HepG2 (cell line): ENCODE results near the gene TMEM14A. TPM values are rescaled to one million over a fixed set of nuclear protein-coding genes. Genes with fewer than 3 reads are reported as not detected.

ENCODE experiments used
- CBX2 ChIP-seq, 2 experiments: fragments of 200-600 bp in 1 of 2; sonication (generic); formaldehyde crosslinking in 1 of 2; IDR thresholded peaks; 2 replicates each; pipeline versions ENCODE4 v1.7.0 to v1.8.1; 2018 to 2022; ENCODE audit warnings: low read depth in 2 of 2, low read length in 1 of 2, mild to moderate bottlenecking in 1 of 2, missing genetic modification reagents in 1 of 2
- CBX5 ChIP-seq: sonication (generic); formaldehyde crosslinking; IDR thresholded peaks from 2 replicates; pipeline ENCODE4 v1.4.0; 2020; ENCODE audit warnings: missing genetic modification reagents, borderline replicate concordance
- DMAP1 ChIP-seq: IDR thresholded peaks from 2 replicates; pipeline ENCODE4 v1.6.1; 2016
- FOSL1 ChIP-seq: sonication (generic); formaldehyde crosslinking; IDR thresholded peaks from 2 replicates; pipeline ENCODE4 v1.9.0; 2021; ENCODE audit warnings: missing genetic modification reagents, borderline replicate concordance
- HOXA7 ChIP-seq: sonication (generic); formaldehyde crosslinking; IDR thresholded peaks from 2 replicates; pipeline ENCODE4 v1.8.1; 2022; ENCODE audit warnings: mild to moderate bottlenecking, missing genetic modification reagents, moderate library complexity
- IKZF4 ChIP-seq: sonication (generic); formaldehyde crosslinking; IDR thresholded peaks from 2 replicates; pipeline ENCODE4 v1.5.1; 2020; ENCODE audit warnings: borderline replicate concordance, mild to moderate bottlenecking, low read depth, missing genetic modification reagents; ENCODE audit errors: not compliant biosample characterization
- KLF6 ChIP-seq: IDR thresholded peaks from 2 replicates; pipeline ENCODE4 v1.8.0; 2016; ENCODE audit warnings: missing biosample characterization, missing genetic modification reagents
- MYNN ChIP-seq: sonication (generic); formaldehyde crosslinking; IDR thresholded peaks from 2 replicates; pipeline ENCODE4 v1.4.0; 2020; ENCODE audit warnings: mild to moderate bottlenecking, low read depth, missing genetic modification reagents
- NFKB2 ChIP-seq: sonication (generic); formaldehyde crosslinking; IDR thresholded peaks from 2 replicates; pipeline ENCODE4 v1.4.0; 2020; ENCODE audit warnings: missing genetic modification reagents, borderline replicate concordance
- PAWR ChIP-seq: sonication (generic); formaldehyde crosslinking; IDR thresholded peaks from 2 replicates; pipeline ENCODE4 v1.4.0; 2020; ENCODE audit warnings: missing genetic modification reagents, mild to moderate bottlenecking, borderline replicate concordance
- PHB2 ChIP-seq: fragments of 450-650 bp; IDR thresholded peaks from 2 replicates; pipeline ENCODE4 v1.6.1; 2018; ENCODE audit not compliant: partially characterized antibody
- POLR2AphosphoS5 ChIP-seq: IDR thresholded peaks from 2 replicates; pipeline ENCODE4 v1.6.1; 2012; ENCODE audit warnings: low read depth, low read length
- REPIN1 ChIP-seq: sonication (generic); formaldehyde crosslinking; IDR thresholded peaks from 2 replicates; pipeline ENCODE4 v1.8.0; 2022; ENCODE audit warnings: missing genetic modification reagents, low read depth, mild to moderate bottlenecking, borderline replicate concordance
- RNF2 ChIP-seq: fragments of 450-650 bp; conservative IDR thresholded peaks from 2 replicates; pipeline ENCODE4 v1.6.1; 2016; ENCODE audit warnings: low read depth
- SIX1 ChIP-seq: sonication (generic); formaldehyde crosslinking; IDR thresholded peaks from 2 replicates; pipeline ENCODE4 v1.4.0; 2020; ENCODE audit warnings: missing genetic modification reagents, borderline replicate concordance
- SMYD3 ChIP-seq: sonication (generic); formaldehyde crosslinking; IDR thresholded peaks from 2 replicates; pipeline ENCODE4 v1.8.1; 2023; ENCODE audit warnings: mild to moderate bottlenecking, missing genetic modification reagents
- ZBTB7B ChIP-seq: sonication (generic); formaldehyde crosslinking; IDR thresholded peaks from 2 replicates; pipeline ENCODE4 v1.4.0; 2020; ENCODE audit warnings: missing genetic modification reagents
- ZKSCAN5 ChIP-seq: sonication (generic); formaldehyde crosslinking; IDR thresholded peaks from 2 replicates; pipeline ENCODE4 v1.5.1; 2020; ENCODE audit warnings: mild to moderate bottlenecking, missing genetic modification reagents
- ZNF121 ChIP-seq: sonication (generic); formaldehyde crosslinking; IDR thresholded peaks from 2 replicates; pipeline ENCODE4 v1.5.0; 2020; ENCODE audit warnings: mild to moderate bottlenecking, missing genetic modification reagents
- ZNF326 ChIP-seq: sonication (generic); formaldehyde crosslinking; IDR thresholded peaks from 2 replicates; pipeline ENCODE4 v1.4.0; 2020; ENCODE audit warnings: missing genetic modification reagents, borderline replicate concordance
- ZNF557 ChIP-seq: sonication (generic); formaldehyde crosslinking; IDR thresholded peaks from 2 replicates; pipeline ENCODE4 v1.4.0; 2020; ENCODE audit warnings: missing genetic modification reagents
- ZNF564 ChIP-seq: sonication (generic); formaldehyde crosslinking; IDR thresholded peaks from 2 replicates; pipeline ENCODE4 v1.8.1; 2023; ENCODE audit warnings: mild to moderate bottlenecking, missing genetic modification reagents
- ZNF572 ChIP-seq: sonication (generic); formaldehyde crosslinking; IDR thresholded peaks from 2 replicates; pipeline ENCODE4 v1.5.1; 2020; ENCODE audit warnings: mild to moderate bottlenecking, missing genetic modification reagents
- ZNF75D ChIP-seq: sonication (generic); formaldehyde crosslinking; IDR thresholded peaks from 2 replicates; pipeline ENCODE4 v1.8.1; 2023; ENCODE audit warnings: missing genetic modification reagents, mild to moderate bottlenecking, borderline replicate concordance
- polyA plus RNA-seq, 8 experiments: library from polyadenylated mRNA; depleted of rRNA in 3 of 8; stranded (reverse) in 7 of 8; unstranded in 1 of 8; fragments of >200 nt; fragmentation: Illumina TruSeq in 4 of 8; extraction: Trizol in 4 of 8; gene quantifications; 2 replicates each; pipeline versions ENCODE4 v1.2.1 to v1.2.3, GENCODE V29; 2011 to 2016; ENCODE audit warnings: low read depth in 4 of 8, missing spikeins in 1 of 8, mixed read lengths in 1 of 8; ENCODE audit not compliant: insufficient read depth in 1 of 8
- total RNA-seq, 5 experiments: library from RNA; depleted of rRNA; stranded (reverse); fragments of >200 nt; fragmentation: Illumina TruSeq; extraction: Trizol; gene quantifications; 2 replicates each; pipeline ENCODE4 v1.2.3, GENCODE V29; 2016; ENCODE audit warnings: low read depth in 1 of 5
- TF ChIP-seq, protein P1 (sequence below): sonication (generic); formaldehyde crosslinking; IDR thresholded peaks from 2 replicates; pipeline ENCODE4 v1.9.0; 2022; ENCODE audit warnings: low read depth, missing genetic modification reagents
- TF ChIP-seq, protein P2 (sequence below): sonication (generic); formaldehyde crosslinking; IDR thresholded peaks from 2 replicates; pipeline ENCODE4 v1.4.0; 2020; ENCODE audit warnings: missing genetic modification reagents, borderline replicate concordance

TMEM14A gene
- total and polyA plus RNA-seq, 2 of the 13 experiments (the other 11 are each of a cell fraction or from before 2014, with no cell fraction given) = 24.6 to 73.7 TPM

DNA sequence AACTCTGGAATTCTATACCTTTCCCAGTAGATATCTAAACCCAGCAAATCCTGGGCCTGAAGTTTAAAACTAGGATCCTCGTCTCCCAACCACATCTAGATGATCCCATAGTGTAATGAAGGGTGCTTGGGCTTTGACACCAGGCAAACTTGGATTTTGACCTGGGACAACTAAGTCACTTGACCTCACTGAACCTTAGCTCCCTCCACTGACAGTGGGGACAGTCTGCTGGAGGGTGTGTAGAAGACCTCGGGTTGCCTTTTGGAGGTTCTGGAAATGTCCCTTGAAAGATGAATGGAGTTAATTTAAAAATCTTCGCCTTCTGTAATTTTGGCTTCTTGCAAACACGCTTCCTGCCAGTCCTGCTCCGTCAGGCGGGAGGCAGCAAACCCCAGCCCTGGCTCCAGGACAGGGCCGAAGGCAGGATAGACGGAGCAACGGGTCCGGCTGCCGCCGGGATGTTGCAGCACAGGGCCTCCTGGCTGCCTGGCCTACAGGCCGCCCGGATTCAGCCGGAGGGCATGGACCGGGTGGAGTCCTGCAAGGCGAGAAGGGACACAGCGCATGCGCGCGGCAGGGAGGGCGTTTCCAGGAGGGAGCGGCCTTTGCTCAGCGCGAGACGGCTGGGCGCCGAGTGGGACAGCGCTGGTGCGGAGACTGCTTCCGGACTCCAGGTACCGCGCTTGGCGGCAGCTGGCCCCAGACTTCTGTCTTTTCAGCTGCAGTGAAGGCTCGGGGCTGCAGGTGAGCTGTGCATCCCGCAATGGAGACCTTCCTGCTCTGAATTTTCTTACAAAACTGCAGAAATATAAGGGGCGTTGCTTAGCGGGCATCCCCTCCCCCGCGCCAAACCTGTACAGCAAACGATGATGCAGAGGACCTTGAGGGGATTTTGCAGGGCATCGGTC is at the start of gene TMEM14A (continued):
- TF ChIP-seq PAWR (CRISPR knock-in tag) = no peak
- TF ChIP-seq HOXA7 (CRISPR knock-in tag) = no peak
- TF ChIP-seq ZKSCAN5 (CRISPR knock-in tag) = 0 out of 2 replicates have a peak, but pooled peaks have one; percentile 26
- TF ChIP-seq KLF6 (CRISPR knock-in tag) = peak; percentile 81; the same call in 1 of the 2 replicates
- TF ChIP-seq ZNF557 (CRISPR knock-in tag) = peak; percentile 85
- no peak for TF ChIP-seq PHB2
- TF ChIP-seq ZBTB7B = peak; percentile 77
- TF ChIP-seq FOSL1 (CRISPR knock-in tag) = no peak; the same call in 1 of the 2 replicates
- TF ChIP-seq POLR2AphosphoS5 = peak; percentile 91
- TF ChIP-seq CBX5 = peak; percentile 95
- peak; percentile 91; the same call in 1 of the 2 replicates for TF ChIP-seq NFKB2
- TF ChIP-seq IKZF4 (CRISPR knock-in tag) = peak; percentile 80
- TF ChIP-seq REPIN1 (CRISPR knock-in tag) = peak; percentile 79; the same call in 1 of the 2 replicates
- TF ChIP-seq, protein P1, sequence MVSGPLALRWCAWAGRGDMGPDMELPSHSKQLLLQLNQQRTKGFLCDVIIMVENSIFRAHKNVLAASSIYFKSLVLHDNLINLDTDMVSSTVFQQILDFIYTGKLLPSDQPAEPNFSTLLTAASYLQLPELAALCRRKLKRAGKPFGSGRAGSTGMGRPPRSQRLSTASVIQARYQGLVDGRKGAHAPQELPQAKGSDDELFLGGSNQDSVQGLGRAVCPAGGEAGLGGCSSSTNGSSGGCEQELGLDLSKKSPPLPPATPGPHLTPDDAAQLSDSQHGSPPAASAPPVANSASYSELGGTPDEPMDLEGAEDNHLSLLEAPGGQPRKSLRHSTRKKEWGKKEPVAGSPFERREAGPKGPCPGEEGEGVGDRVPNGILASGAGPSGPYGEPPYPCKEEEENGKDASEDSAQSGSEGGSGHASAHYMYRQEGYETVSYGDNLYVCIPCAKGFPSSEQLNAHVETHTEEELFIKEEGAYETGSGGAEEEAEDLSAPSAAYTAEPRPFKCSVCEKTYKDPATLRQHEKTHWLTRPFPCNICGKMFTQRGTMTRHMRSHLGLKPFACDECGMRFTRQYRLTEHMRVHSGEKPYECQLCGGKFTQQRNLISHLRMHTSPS (CRISPR knock-in tag) = peak; percentile 66; the same call in 1 of the 2 replicates
- no peak for TF ChIP-seq SIX1
- TF ChIP-seq SMYD3 (CRISPR knock-in tag) = no peak
- peak; percentile 38; the same call in 1 of the 2 replicates for TF ChIP-seq ZNF564
- no peak for TF ChIP-seq CBX2 (IDR thresholded peaks at IDR 0.05; ENCODE audit: low read depth, low read length)
- peak; percentile 94; the same call in 1 of the 2 replicates for TF ChIP-seq CBX2 (CRISPR knock-in tag; IDR thresholded peaks at IDR 0.05; ENCODE audit: low read depth)
- TF ChIP-seq DMAP1 (CRISPR knock-in tag) = peak; percentile 86; the same call in 1 of the 2 replicates
- 0 out of 2 replicates have a peak, but pooled peaks have one; percentile 74 for TF ChIP-seq ZNF326
- TF ChIP-seq, protein P2, sequence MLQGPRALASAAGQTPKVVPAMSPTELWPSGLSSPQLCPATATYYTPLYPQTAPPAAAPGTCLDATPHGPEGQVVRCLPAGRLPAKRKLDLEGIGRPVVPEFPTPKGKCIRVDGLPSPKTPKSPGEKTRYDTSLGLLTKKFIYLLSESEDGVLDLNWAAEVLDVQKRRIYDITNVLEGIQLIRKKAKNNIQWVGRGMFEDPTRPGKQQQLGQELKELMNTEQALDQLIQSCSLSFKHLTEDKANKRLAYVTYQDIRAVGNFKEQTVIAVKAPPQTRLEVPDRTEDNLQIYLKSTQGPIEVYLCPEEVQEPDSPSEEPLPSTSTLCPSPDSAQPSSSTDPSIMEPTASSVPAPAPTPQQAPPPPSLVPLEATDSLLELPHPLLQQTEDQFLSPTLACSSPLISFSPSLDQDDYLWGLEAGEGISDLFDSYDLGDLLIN = peak; percentile 58; the same call in 1 of the 2 replicates
- peak; percentile 70 for TF ChIP-seq ZNF121
- TF ChIP-seq MYNN (CRISPR knock-in tag) = peak; percentile 82
- TF ChIP-seq RNF2 = no peak
- no peak for TF ChIP-seq ZNF75D (CRISPR knock-in tag)
- TF ChIP-seq ZNF572 (CRISPR knock-in tag) = peak; percentile 91; the same call in 1 of the 2 replicates
